ENCODE data around the gene ITGAE.

ITGAE gene

DNA sequence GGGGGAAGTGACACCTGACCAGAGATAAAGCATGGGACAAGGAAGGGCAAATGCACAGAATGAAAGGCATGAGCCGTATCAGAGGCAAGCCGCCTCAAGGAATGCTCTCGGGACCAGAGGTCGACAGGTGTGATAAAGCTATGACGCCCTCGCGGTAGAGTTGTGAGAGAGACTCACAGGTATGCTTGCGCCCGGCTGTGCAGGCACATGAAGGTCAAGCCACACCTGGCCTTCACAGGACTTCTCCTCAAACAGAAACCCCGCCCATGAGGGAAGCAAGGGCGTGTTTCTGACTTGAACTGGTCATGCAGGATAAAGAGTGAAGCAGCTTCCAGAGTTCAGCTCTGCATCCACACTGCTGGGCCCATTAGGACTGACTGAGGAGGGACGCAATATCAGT is 37.2 kb upstream of the ITGAE start:
- Histone ChIP-seq H3K9me3 (ENCODE audit: control insufficient read depth, low read length) (no peaks in the 10 kb centered on the region), H3K27ac (no peak overlapping the region), H3K4me1 (no peaks in the 10 kb centered on the region), H3K4me2 (ENCODE audit: low read length) (no peak overlapping the region), H3K36me3 (ENCODE audit: control insufficient read depth, insufficient read depth, low read length) (no peaks in the 10 kb centered on the region), H3K79me2 (peaks cover 6% of the 10 kb centered on the region), H3K27me3 (ENCODE audit: control insufficient read depth, insufficient read depth, low read length) (no peaks in the 10 kb centered on the region), H3K9ac (no peak overlapping the region), H2AFZ (no peak overlapping the region), H3K4me3 (ENCODE audit: low read depth, low read length) (no peak overlapping the region)
- TF ChIP-seq, protein P1, sequence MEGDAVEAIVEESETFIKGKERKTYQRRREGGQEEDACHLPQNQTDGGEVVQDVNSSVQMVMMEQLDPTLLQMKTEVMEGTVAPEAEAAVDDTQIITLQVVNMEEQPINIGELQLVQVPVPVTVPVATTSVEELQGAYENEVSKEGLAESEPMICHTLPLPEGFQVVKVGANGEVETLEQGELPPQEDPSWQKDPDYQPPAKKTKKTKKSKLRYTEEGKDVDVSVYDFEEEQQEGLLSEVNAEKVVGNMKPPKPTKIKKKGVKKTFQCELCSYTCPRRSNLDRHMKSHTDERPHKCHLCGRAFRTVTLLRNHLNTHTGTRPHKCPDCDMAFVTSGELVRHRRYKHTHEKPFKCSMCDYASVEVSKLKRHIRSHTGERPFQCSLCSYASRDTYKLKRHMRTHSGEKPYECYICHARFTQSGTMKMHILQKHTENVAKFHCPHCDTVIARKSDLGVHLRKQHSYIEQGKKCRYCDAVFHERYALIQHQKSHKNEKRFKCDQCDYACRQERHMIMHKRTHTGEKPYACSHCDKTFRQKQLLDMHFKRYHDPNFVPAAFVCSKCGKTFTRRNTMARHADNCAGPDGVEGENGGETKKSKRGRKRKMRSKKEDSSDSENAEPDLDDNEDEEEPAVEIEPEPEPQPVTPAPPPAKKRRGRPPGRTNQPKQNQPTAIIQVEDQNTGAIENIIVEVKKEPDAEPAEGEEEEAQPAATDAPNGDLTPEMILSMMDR (IDR thresholded peaks at IDR 0.05), result no peak

DNA sequence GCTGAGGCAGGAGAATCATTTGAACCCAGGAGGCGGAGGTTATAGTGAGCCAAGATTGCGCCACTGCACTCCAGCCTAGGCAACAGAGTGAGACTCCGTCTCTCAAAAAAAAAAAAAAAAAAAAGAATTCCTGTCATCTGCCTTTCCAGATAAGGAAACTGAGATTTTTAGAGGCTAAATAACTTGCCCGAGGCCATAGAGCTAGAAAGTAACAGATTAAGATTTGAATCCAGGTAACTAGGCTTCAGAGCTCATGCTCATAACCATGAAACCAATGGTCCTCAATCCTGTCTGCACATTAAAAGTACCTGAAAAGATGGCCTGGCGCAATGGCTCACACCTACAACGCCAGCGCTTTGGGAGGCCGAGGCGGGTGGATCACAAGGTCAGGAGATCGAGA is 35.6 kb upstream of the ITGAE start:
- H3K9ac ChIP-seq, result no peak overlapping the region

DNA sequence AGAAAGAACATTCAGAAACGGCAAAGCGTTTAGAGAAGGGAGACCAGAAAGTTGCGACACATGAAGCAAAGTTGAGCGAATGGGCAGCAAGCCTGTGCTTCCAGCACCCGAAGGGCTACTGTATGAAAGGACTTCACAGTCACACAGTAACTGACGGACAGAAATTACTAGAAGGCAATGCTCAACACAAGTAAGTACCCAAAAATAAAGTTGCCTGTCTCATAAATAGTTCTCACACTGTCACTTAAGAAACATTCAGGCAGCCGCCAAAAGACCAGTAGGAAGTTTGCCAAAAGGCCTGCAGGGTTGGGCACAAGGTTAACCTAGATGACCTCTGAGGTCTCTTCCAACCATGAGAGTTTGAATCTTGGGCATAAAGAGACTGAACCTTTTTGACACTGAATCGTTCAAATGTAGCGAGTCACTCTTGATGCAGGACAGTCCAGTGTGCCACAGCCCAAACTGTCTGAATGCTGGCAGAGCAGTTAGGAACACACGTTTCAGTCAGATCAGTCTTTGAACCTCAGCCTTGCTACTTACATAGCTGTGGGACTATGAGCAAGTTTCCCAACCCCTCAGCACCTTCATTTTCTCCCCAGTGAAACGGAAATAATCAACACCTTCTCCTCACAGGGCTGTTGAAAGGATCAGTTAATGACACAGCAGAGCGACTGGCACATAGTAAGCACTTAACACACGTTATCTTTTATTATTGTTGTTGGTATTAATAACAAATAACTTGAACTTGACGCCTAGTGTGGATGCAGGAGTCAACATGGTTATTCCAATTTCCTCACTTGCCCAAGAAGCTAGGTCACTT is 34.6 kb upstream of the ITGAE start:
- no peaks in the 10 kb centered on the region for H3K4me1 ChIP-seq
- peak overlapping the region; percentile 37 for H3K4me2 ChIP-seq (ENCODE audit: low read length)
- no peak overlapping the region for H2AFZ ChIP-seq
- TF ChIP-seq, protein P1 (IDR thresholded peaks at IDR 0.05), result no peak
- no peaks in the 10 kb centered on the region for H3K9me3 ChIP-seq (ENCODE audit: control insufficient read depth, low read length)
- H3K9ac ChIP-seq, result no peak overlapping the region
- no peaks in the 10 kb centered on the region for H3K27me3 ChIP-seq (ENCODE audit: control insufficient read depth, insufficient read depth, low read length)
- H3K4me3 ChIP-seq (ENCODE audit: low read depth, low read length), result no peak overlapping the region
- H3K36me3 ChIP-seq (ENCODE audit: control insufficient read depth, insufficient read depth, low read length), result no peaks in the 10 kb centered on the region
- no peak overlapping the region for H3K27ac ChIP-seq
- H3K79me2 ChIP-seq, result peaks cover 6% of the 10 kb centered on the region

More for the DNA sequence above, 35.6 kb upstream of the ITGAE start:
- no peak overlapping the region for H3K4me3 ChIP-seq (ENCODE audit: low read depth, low read length)
- H3K36me3 ChIP-seq (ENCODE audit: control insufficient read depth, insufficient read depth, low read length), result no peaks in the 10 kb centered on the region
- H3K79me2 ChIP-seq, result peaks cover 6% of the 10 kb centered on the region
- H3K27me3 ChIP-seq (ENCODE audit: control insufficient read depth, insufficient read depth, low read length), result no peaks in the 10 kb centered on the region
- TF ChIP-seq, protein P1 (IDR thresholded peaks at IDR 0.05), result no peak
- no peaks in the 10 kb centered on the region for H3K4me1 ChIP-seq
- no peaks in the 10 kb centered on the region for H3K9me3 ChIP-seq (ENCODE audit: control insufficient read depth, low read length)
- no peak overlapping the region for H3K4me2 ChIP-seq (ENCODE audit: low read length)
- no peak overlapping the region for H2AFZ ChIP-seq
- H3K27ac ChIP-seq, result no peak overlapping the region

DNA sequence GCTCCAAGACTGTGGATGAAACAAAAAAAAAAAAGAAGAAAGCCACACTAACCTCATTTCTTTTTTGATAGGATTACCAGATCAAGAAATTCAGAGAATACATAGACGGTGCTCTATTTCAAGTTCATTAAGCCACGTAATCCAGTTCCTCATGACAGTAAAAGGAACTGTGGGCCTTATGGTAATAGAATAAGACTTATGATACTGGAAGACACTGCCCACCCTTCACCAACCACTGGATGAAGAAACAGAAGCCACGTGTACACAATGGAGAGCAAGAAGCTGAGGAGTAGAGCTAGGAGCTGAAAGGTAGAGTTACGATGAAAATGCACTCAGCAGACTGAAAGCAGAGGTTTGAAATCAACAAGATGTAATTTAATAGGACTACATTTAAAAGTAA is 33.8 kb upstream of the ITGAE start:
- Histone ChIP-seq H3K4me2 (ENCODE audit: low read length) (peak overlapping the region; percentile 37), H2AFZ (no peak overlapping the region), H3K4me1 (no peaks in the 10 kb centered on the region), H3K27me3 (ENCODE audit: control insufficient read depth, insufficient read depth, low read length) (no peaks in the 10 kb centered on the region), H3K4me3 (ENCODE audit: low read depth, low read length) (no peak overlapping the region), H3K27ac (no peak overlapping the region), H3K36me3 (ENCODE audit: control insufficient read depth, insufficient read depth, low read length) (no peaks in the 10 kb centered on the region), H3K79me2 (peaks cover 4% of the 10 kb centered on the region), H3K9ac (no peak overlapping the region), H3K9me3 (ENCODE audit: control insufficient read depth, low read length) (no peaks in the 10 kb centered on the region)
- TF ChIP-seq, protein P1 (IDR thresholded peaks at IDR 0.05), result no peak

DNA sequence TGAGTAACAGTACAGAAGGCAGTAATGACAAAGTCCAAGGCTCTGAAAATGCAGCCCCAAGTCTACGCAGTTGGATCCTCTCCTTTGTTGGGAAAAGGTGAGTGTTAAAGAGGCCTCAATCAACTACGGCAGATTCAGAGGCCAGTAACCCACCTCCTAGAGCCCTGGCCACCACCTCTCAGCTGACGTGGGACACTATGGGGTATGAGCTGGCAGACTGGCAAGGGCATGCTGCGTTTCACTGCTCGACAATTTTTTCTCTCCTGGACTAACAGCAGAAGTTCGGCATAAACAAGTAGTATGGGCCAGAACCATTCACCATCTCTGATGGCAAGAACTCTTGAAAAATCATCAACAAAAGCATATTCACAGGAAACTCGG is 27.9 kb upstream of the ITGAE start:
- Histone ChIP-seq H3K27me3 (ENCODE audit: control insufficient read depth, insufficient read depth, low read length) (no peaks in the 10 kb centered on the region), H2AFZ (no peak overlapping the region), H3K4me2 (ENCODE audit: low read length) (no peak overlapping the region), H3K79me2 (peaks cover 2% of the 10 kb centered on the region), H3K4me3 (ENCODE audit: low read depth, low read length) (no peak overlapping the region), H3K4me1 (no peaks in the 10 kb centered on the region), H3K27ac (no peak overlapping the region), H3K9me3 (ENCODE audit: control insufficient read depth, low read length) (no peaks in the 10 kb centered on the region), H3K36me3 (ENCODE audit: control insufficient read depth, insufficient read depth, low read length) (no peaks in the 10 kb centered on the region), H3K9ac (no peak overlapping the region)
- TF ChIP-seq, protein P1 (IDR thresholded peaks at IDR 0.05), result no peak
